T-helper 17 cell (primary cell): ENCODE measurements around the gene ADGRG3. TPM values are rescaled to one million over a fixed set of nuclear protein-coding genes. Genes with fewer than 3 reads are reported as not detected.
A peak's percentile ranks its signal among the peaks of the same experiment; 100 is the strongest.

Source experiments
- ATAC-seq: fragments of 150-1000 bp; cut with Tn5 transposase; 2 replicates; pipeline ENCODE4 v1.10.0; 2021; ENCODE audit warnings: mild to moderate bottlenecking, moderate library complexity
- DNase-seq, 3 donors: peaks; one replicate each; pipeline versions ENCODE4 v3.0.0 to v3.0.0-alpha.2; 2020 to 2021
- H3K9me3 ChIP-seq: one replicate; pipeline ENCODE4 v1.7.0; 2013; ENCODE audit warnings: low read length, mild to moderate bottlenecking; ENCODE audit not compliant: control insufficient read depth, poor library complexity, severe bottlenecking
- H3K27ac Mint-ChIP-seq: one replicate; pipeline ENCODE4 v1.8.0; 2022; ENCODE audit warnings: mild to moderate bottlenecking, moderate library complexity, mixed read lengths
- H3K27me3 Mint-ChIP-seq: one replicate; pipeline ENCODE4 v1.8.0; 2022; ENCODE audit warnings: mixed read lengths
- H3K36me3 Mint-ChIP-seq: one replicate; pipeline ENCODE4 v1.8.0; 2022; ENCODE audit warnings: low read depth, mixed read lengths
- H3K4me1 Mint-ChIP-seq: one replicate; pipeline ENCODE4 v1.8.0; 2022; ENCODE audit warnings: mild to moderate bottlenecking, mixed read lengths
- H3K4me3 Mint-ChIP-seq: one replicate; pipeline ENCODE4 v1.8.0; 2022; ENCODE audit warnings: mild to moderate bottlenecking, moderate library complexity, mixed read lengths
- total RNA-seq, 4 donors: library from RNA in 2 of 4; stranded (reverse) in 2 of 4; gene quantifications; one replicate each; pipeline ENCODE4 v1.2.3 and lab custom pipeline; 2022 to 2026

The ADGRG3 gene
- total RNA-seq, 2 donors from 2014 or later = 0.75 to 0.99 TPM

- Mint-ChIP-seq H3K4me3 (no peak overlapping the region), H3K36me3 (peaks cover 10% of the 10 kb centered on the region), H3K27ac (no peak overlapping the region), H3K27me3 (peaks cover 45% of the 10 kb centered on the region), H3K4me1 (peaks cover 19% of the 10 kb centered on the region)
- ATAC-seq (no peak), DNase-seq (no peak)
- H3K9me3 ChIP-seq = no peaks in the 10 kb centered on the region
Observed at GRCh38 chr16:57627184-57627871, 40.8 kb upstream of the ADGRG3 start.

- DNase-seq (no peak), ATAC-seq (peak; percentile 59)
- Mint-ChIP-seq H3K27ac (no peak within 1 kb of the TSS), H3K4me1 (peaks cover 19% of the 10 kb centered on the region), H3K4me3 (no peak within 1 kb of the TSS), H3K27me3 (peaks cover 45% of the 10 kb centered on the region), H3K36me3 (peaks cover 10% of the 10 kb centered on the region)
- no peaks in the 10 kb centered on the region for H3K9me3 ChIP-seq
Observed at GRCh38 chr16:57628008-57628781, 39.9 kb upstream of the ADGRG3 start, which contains the start of gene ADGRG1. TSS of gene ADGRG1 (plus strand) at chr16:57628630. CDS start at chr16:57650288, 21,658 bp downstream.

- ATAC-seq = no peak
- Mint-ChIP-seq H3K4me3 (no peak overlapping the region), H3K36me3 (peaks cover 10% of the 10 kb centered on the region), H3K27me3 (peaks cover 45% of the 10 kb centered on the region), H3K4me1 (peaks cover 19% of the 10 kb centered on the region), H3K27ac (no peak overlapping the region)
- H3K9me3 ChIP-seq = no peaks in the 10 kb centered on the region
- DNase-seq = no peak
Observed at GRCh38 chr16:57628783-57629293, 39.3 kb upstream of the ADGRG3 start.

DNA sequence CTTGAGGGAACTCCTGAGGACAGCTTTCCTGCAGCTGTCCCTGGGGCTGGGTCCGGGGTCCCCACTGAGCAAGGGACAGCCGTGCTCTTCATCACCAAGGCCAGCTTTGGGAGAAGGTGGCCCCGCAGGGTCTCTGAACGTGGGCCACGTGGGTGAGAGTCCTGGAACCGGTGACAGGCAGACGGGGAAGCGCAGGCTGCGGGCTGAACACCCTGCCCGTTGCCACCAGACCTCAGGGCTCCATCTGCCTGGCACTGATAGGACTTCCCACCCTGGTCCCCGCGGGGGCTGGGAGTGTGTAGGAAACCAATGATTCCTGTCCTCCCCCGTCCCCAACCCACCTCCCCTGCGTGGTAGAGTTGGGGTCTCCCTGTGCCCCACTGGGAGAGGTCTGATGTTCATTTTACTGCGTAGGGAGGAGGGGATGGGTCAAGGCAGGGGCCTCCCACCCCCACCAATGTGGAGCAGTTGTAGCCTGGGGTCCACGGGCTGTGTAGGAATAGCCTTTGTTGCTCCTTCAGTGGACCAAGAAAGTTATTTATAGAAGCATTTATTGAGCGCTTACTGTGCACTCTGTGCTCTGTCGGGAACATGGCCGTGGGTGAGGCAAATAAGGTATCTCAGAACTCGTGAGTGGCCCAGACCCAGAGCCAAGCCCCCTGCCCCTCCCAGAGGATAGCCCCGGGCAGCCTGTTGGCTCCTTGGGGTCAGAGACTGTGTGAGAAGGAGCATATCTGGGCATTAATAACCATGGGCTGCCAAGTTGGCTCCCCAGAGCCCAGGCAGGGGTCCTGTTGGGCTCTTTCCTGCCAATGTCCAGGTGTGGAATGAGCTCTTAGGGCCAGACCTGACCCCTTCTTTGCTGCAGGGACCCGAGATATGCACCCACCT lies 38.3 kb upstream of the ADGRG3 start:
- Mint-ChIP-seq H3K4me1 (peaks cover 19% of the 10 kb centered on the region), H3K27ac (no peak overlapping the region), H3K27me3 (peaks cover 45% of the 10 kb centered on the region), H3K4me3 (no peak overlapping the region), H3K36me3 (peaks cover 10% of the 10 kb centered on the region)
- ATAC-seq (no peak), DNase-seq (no peak)
- no peaks in the 10 kb centered on the region for H3K9me3 ChIP-seq

- peaks cover 10% of the 10 kb centered on the region for H3K36me3 Mint-ChIP-seq
- H3K27me3 Mint-ChIP-seq = peaks cover 47% of the 10 kb centered on the region
- H3K4me3 Mint-ChIP-seq = no peak overlapping the region
- DNase-seq (no peak), ATAC-seq (no peak)
- no peak overlapping the region for H3K27ac Mint-ChIP-seq
- H3K9me3 ChIP-seq = no peaks in the 10 kb centered on the region
- H3K4me1 Mint-ChIP-seq = peaks cover 17% of the 10 kb centered on the region
Observed at GRCh38 chr16:57630407-57630797, 37.7 kb upstream of the ADGRG3 start.

- H3K36me3 Mint-ChIP-seq = peaks cover 10% of the 10 kb centered on the region
- DNase-seq (no peak), ATAC-seq (no peak)
- H3K4me1 Mint-ChIP-seq = peaks cover 13% of the 10 kb centered on the region
- no peak overlapping the region for H3K27ac Mint-ChIP-seq
- H3K27me3 Mint-ChIP-seq = peaks cover 47% of the 10 kb centered on the region
- H3K4me3 Mint-ChIP-seq = no peak overlapping the region
- no peaks in the 10 kb centered on the region for H3K9me3 ChIP-seq
Observed at GRCh38 chr16:57630931-57631845, 36.9 kb upstream of the ADGRG3 start.

DNA sequence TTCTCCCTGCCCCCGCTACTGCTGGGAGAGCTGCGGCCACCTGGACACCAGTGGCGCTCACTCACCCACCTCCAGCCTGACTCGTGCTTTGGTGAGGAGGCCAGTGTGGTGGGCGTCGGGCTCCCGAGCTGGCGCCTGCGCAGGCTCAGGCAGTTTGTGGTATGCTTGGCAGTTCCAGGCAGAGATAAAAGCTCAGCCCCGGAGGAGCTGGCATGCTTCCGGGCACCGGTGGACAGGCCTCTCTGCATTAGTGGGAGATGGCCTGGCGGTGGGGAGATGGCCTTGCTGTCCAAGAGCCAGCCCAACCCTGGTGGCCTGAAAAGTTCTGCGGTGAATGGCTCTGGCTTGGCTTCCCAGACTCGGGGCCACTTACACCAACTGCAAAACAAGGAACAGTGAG lies 35.5 kb upstream of the ADGRG3 start:
- H3K4me1 Mint-ChIP-seq = peaks cover 13% of the 10 kb centered on the region
- DNase-seq (no peak), ATAC-seq (no peak)
- H3K4me3 Mint-ChIP-seq = no peak overlapping the region
- H3K36me3 Mint-ChIP-seq = peaks cover 10% of the 10 kb centered on the region
- H3K27ac Mint-ChIP-seq = no peak overlapping the region
- H3K9me3 ChIP-seq = no peaks in the 10 kb centered on the region
- peaks cover 53% of the 10 kb centered on the region for H3K27me3 Mint-ChIP-seq

- Mint-ChIP-seq H3K27me3 (peaks cover 58% of the 10 kb centered on the region), H3K27ac (no peak overlapping the region), H3K4me3 (no peak overlapping the region), H3K36me3 (peaks cover 10% of the 10 kb centered on the region), H3K4me1 (peaks cover 12% of the 10 kb centered on the region)
- DNase-seq (no peak), ATAC-seq (no peak)
- H3K9me3 ChIP-seq = no peaks in the 10 kb centered on the region
Observed at GRCh38 chr16:57633383-57634064, 34.6 kb upstream of the ADGRG3 start.

- peaks cover 5% of the 10 kb centered on the region for H3K36me3 Mint-ChIP-seq
- H3K4me1 Mint-ChIP-seq = peaks cover 5% of the 10 kb centered on the region
- DNase-seq = no peak
- H3K4me3 Mint-ChIP-seq = no peak overlapping the region
- H3K27ac Mint-ChIP-seq = no peak overlapping the region
- peaks cover 53% of the 10 kb centered on the region for H3K27me3 Mint-ChIP-seq
- H3K9me3 ChIP-seq = no peaks in the 10 kb centered on the region
- ATAC-seq = no peak
Observed at GRCh38 chr16:57634171-57634570, 33.9 kb upstream of the ADGRG3 start.

DNA sequence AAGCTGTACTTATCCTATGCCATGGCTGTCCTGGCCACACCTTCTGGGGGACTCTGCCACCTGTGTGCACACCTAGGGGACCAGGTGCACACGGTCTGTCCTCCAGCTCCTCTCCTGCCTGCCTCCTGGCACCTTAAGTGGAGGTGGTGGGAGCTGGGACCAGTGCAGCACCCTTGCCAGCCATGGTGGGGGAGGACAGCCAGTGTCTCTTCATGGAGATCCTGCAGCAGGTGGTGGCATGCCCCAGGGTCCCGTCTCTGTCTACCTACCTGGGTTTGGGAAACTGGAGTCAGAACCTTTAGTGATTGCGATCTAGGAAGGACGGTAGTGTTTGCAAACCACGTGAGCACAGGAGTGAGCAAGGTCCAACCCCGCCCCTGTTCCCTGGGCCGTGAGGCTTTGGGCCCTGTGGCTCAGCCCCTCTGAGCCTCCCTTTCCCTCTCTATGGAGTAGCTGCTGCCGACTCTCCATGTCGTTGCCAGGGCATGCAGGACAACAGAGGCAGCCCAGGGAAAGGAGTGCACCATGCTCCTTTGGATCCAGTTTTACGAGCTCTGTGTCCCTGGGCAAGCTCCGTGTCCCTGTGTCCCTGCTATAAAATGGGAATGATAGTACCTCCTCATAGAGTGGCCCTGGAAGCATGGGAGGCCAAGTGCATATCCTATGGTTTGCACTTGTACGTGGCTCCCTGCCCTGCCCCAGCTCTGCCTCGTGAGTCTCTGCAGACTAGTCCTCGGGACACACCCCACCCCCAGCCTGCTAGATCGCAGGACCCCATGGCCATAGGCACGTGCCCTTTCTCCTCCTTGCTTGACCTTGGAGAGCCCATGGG lies 32.6 kb upstream of the ADGRG3 start:
- H3K4me1 Mint-ChIP-seq = peaks cover 2% of the 10 kb centered on the region
- H3K9me3 ChIP-seq = no peaks in the 10 kb centered on the region
- no peak for DNase-seq
- H3K4me3 Mint-ChIP-seq = no peak overlapping the region
- H3K27ac Mint-ChIP-seq = no peak overlapping the region
- H3K27me3 Mint-ChIP-seq = peaks cover 42% of the 10 kb centered on the region
- H3K36me3 Mint-ChIP-seq = peaks cover 3% of the 10 kb centered on the region
- ATAC-seq = no peak

- Mint-ChIP-seq H3K4me1 (no peaks in the 10 kb centered on the region), H3K27ac (no peak overlapping the region), H3K36me3 (no peaks in the 10 kb centered on the region), H3K4me3 (no peak overlapping the region), H3K27me3 (peaks cover 36% of the 10 kb centered on the region)
- no peaks in the 10 kb centered on the region for H3K9me3 ChIP-seq
- ATAC-seq = no peak
- DNase-seq = no peak
Observed at GRCh38 chr16:57636184-57636583, 31.9 kb upstream of the ADGRG3 start.
